DOHH2 (cell line): Measurements from ENCODE around the gene SON.

ENCODE experiments used
- H3F3A ChIP-seq: fragments of 200-600 bp; sonication (generic), shearing (Covaris generic); 2 replicates; pipeline ENCODE4 v1.6.0; 2016; ENCODE audit warnings: antibody characterized with exemption, mild to moderate bottlenecking; ENCODE audit not compliant: control insufficient read depth, insufficient read depth
- H3K27ac ChIP-seq: fragments of 200-600 bp; sonication (generic); 2 replicates; pipeline ENCODE4 v1.5.1; 2014; ENCODE audit warnings: low read depth, mild to moderate bottlenecking, low read length, moderate library complexity
- H3K27me3 ChIP-seq: fragments of 200-600 bp; sonication (generic); 2 replicates; pipeline ENCODE4 v1.6.1; 2014; ENCODE audit warnings: mild to moderate bottlenecking, low read length, mixed read lengths; ENCODE audit not compliant: control insufficient read depth
- H3K36me3 ChIP-seq: fragments of 200-600 bp; sonication (generic); 2 replicates; pipeline ENCODE4 v1.6.1; 2014; ENCODE audit warnings: mild to moderate bottlenecking, low read length, moderate library complexity, mixed read lengths; ENCODE audit not compliant: control insufficient read depth
- H3K4me1 ChIP-seq: fragments of 200-600 bp; sonication (generic); 2 replicates; pipeline ENCODE4 v1.6.1; 2014; ENCODE audit warnings: mild to moderate bottlenecking, low read length, mixed read lengths; ENCODE audit not compliant: control insufficient read depth
- H3K4me2 ChIP-seq: fragments of 200-600 bp; sonication (generic); 2 replicates; pipeline ENCODE4 v1.6.0; 2014; ENCODE audit warnings: mild to moderate bottlenecking, low read length, moderate library complexity
- H3K4me3 ChIP-seq: fragments of 200-600 bp; sonication (generic); 2 replicates; pipeline ENCODE4 v1.5.1; 2014; ENCODE audit warnings: mild to moderate bottlenecking, low read length, mixed read lengths
- H3K79me2 ChIP-seq: fragments of 200-600 bp; sonication (generic); 2 replicates; pipeline ENCODE4 v1.6.1; 2014; ENCODE audit warnings: mild to moderate bottlenecking, low read length, mixed read lengths; ENCODE audit not compliant: control insufficient read depth
- H3K9me2 ChIP-seq: fragments of 200-600 bp; sonication (generic); replicated peaks from 2 replicates; pipeline ENCODE4 v1.6.1; 2014; ENCODE audit warnings: mild to moderate bottlenecking, low read length, mixed read lengths; ENCODE audit not compliant: control insufficient read depth
- H3K9me3 ChIP-seq: fragments of 200-600 bp; sonication (generic); 2 replicates; pipeline ENCODE4 v1.6.1; 2014; ENCODE audit warnings: antibody characterized with exemption, low read length, mixed read lengths; ENCODE audit not compliant: control insufficient read depth, insufficient read depth
- H4K20me1 ChIP-seq: fragments of 200-600 bp; sonication (generic); 2 replicates; pipeline ENCODE4 v1.6.0; 2014; ENCODE audit warnings: low read depth, mild to moderate bottlenecking, antibody characterized with exemption, low read length, moderate library complexity; ENCODE audit not compliant: control insufficient read depth, insufficient read depth
- EZH2phosphoT487 ChIP-seq: fragments of 200-600 bp; sonication (generic); IDR thresholded peaks from 2 replicates; pipeline ENCODE4 v1.6.1; 2017; ENCODE audit warnings: borderline replicate concordance, mild to moderate bottlenecking, antibody characterized with exemption, low read length, moderate library complexity, mixed read lengths
- TF ChIP-seq, protein P1 (sequence below): fragments of 200-600 bp; sonication (generic); IDR thresholded peaks from one replicate; pipeline ENCODE4 v1.5.1; 2014; ENCODE audit warnings: antibody characterized with exemption, mild to moderate bottlenecking, low read depth, low read length; ENCODE audit not compliant: poor library complexity, severe bottlenecking

Gene SON, protein sequence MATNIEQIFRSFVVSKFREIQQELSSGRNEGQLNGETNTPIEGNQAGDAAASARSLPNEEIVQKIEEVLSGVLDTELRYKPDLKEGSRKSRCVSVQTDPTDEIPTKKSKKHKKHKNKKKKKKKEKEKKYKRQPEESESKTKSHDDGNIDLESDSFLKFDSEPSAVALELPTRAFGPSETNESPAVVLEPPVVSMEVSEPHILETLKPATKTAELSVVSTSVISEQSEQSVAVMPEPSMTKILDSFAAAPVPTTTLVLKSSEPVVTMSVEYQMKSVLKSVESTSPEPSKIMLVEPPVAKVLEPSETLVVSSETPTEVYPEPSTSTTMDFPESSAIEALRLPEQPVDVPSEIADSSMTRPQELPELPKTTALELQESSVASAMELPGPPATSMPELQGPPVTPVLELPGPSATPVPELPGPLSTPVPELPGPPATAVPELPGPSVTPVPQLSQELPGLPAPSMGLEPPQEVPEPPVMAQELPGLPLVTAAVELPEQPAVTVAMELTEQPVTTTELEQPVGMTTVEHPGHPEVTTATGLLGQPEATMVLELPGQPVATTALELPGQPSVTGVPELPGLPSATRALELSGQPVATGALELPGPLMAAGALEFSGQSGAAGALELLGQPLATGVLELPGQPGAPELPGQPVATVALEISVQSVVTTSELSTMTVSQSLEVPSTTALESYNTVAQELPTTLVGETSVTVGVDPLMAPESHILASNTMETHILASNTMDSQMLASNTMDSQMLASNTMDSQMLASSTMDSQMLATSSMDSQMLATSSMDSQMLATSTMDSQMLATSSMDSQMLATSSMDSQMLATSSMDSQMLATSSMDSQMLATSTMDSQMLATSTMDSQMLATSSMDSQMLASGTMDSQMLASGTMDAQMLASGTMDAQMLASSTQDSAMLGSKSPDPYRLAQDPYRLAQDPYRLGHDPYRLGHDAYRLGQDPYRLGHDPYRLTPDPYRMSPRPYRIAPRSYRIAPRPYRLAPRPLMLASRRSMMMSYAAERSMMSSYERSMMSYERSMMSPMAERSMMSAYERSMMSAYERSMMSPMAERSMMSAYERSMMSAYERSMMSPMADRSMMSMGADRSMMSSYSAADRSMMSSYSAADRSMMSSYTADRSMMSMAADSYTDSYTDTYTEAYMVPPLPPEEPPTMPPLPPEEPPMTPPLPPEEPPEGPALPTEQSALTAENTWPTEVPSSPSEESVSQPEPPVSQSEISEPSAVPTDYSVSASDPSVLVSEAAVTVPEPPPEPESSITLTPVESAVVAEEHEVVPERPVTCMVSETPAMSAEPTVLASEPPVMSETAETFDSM (N-terminal part only)

DNA sequence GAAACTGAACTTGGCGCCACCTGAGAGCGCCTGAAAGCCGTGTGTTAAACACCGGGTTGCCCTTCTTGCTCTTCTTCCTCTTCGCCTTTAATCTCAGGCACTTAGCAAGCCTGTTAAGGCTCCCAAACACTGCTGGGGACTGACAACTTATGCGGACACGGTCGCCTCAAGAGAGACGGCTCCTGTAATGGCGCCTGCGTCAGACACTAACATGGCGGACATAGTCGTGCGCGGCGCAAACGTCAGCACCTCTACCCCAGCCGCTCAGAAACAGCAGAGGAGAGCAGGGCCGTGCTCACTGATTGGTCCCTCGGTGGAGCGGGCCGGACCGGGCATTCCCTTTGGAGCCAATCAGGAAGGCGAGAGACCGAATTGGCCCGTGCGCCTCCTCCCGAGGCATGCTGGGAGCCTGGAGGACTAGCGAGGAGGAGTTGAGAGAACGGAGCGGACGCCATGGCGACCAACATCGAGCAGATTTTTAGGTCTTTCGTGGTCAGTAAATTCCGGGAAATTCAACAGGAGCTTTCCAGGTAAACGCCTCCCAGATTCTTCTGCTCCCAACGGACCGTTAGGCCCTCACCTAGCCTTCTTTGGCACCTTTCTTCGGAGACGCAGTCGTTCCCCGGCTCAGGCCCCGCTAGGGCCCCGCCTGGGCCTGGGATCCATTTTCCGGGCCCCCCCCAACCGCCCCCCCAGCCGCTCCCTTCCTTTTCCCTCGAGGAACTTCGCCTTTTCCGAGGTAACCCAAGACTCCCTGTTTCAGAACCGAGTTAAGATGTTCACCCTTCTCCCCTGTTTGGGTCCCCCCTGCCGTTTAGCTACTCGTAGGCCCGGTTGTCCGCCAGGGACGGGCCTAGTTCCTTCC lies at the start of gene SON:
Gene SON, plus strand, starts transcription at position 399 of the 865 bp plus-strand sequence. Its CDS starts 55 bp downstream, at position 454.
- peaks cover 88% of the 10 kb centered on the region for H3K36me3 ChIP-seq
- peak within 1 kb of the TSS; percentile 96 for H3K4me3 ChIP-seq
- H3F3A ChIP-seq: peaks cover 14% of the 10 kb centered on the region; the same call in 1 of the 2 replicates
- no peaks in the 10 kb centered on the region for H3K27me3 ChIP-seq
- peaks cover 98% of the 10 kb centered on the region for H3K79me2 ChIP-seq
- no peaks in the 10 kb centered on the region for H3K9me2 ChIP-seq
- peaks cover 23% of the 10 kb centered on the region for H4K20me1 ChIP-seq
- peaks cover 28% of the 10 kb centered on the region for H3K4me1 ChIP-seq
- H3K9me3 ChIP-seq: no peaks in the 10 kb centered on the region
- peak within 1 kb of the TSS; percentile 97 for H3K27ac ChIP-seq
- TF ChIP-seq, protein P1, sequence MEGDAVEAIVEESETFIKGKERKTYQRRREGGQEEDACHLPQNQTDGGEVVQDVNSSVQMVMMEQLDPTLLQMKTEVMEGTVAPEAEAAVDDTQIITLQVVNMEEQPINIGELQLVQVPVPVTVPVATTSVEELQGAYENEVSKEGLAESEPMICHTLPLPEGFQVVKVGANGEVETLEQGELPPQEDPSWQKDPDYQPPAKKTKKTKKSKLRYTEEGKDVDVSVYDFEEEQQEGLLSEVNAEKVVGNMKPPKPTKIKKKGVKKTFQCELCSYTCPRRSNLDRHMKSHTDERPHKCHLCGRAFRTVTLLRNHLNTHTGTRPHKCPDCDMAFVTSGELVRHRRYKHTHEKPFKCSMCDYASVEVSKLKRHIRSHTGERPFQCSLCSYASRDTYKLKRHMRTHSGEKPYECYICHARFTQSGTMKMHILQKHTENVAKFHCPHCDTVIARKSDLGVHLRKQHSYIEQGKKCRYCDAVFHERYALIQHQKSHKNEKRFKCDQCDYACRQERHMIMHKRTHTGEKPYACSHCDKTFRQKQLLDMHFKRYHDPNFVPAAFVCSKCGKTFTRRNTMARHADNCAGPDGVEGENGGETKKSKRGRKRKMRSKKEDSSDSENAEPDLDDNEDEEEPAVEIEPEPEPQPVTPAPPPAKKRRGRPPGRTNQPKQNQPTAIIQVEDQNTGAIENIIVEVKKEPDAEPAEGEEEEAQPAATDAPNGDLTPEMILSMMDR: no peak
- H3K4me2 ChIP-seq: peak within 1 kb of the TSS; percentile 96

DNA sequence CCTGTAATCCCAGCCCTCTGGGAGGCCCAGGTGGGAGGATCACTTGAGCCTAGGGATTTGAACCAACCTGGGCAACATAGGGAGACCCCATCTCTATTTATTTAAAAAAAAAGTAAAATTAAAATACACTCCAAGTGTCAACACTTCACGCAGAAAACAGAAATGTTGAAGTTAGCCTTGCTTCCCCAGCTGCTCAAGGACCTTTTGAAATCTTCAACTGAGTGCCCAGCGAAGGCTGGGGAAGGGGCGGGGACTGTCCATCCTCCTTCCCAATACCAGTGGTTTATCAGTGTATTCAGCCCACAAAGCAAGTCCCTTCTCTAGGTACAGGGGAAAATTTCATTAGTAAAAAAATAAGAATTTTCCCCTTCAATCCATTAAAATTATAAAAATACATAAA lies 49.1 kb upstream of the SON start:
- H3K36me3 ChIP-seq: no peaks in the 10 kb centered on the region
- peaks cover 11% of the 10 kb centered on the region for H3K4me1 ChIP-seq
- no peak overlapping the region for H3K27ac ChIP-seq
- no peak for TF ChIP-seq EZH2phosphoT487
- TF ChIP-seq, protein P1: no peak
- no peaks in the 10 kb centered on the region for H4K20me1 ChIP-seq
- H3K4me2 ChIP-seq: no peak overlapping the region
- 0 out of 2 replicates have a peak, but pooled peaks cover 5% of the 10 kb centered on the region for H3K27me3 ChIP-seq
- no peaks in the 10 kb centered on the region for H3K9me3 ChIP-seq
- no peaks in the 10 kb centered on the region for H3K9me2 ChIP-seq
- no peak overlapping the region for H3K4me3 ChIP-seq
- no peaks in the 10 kb centered on the region for H3K79me2 ChIP-seq
- H3F3A ChIP-seq: no peaks in the 10 kb centered on the region

GRCh38 chr21:33495743-33496142 lies 47.1 kb upstream of the SON start:
- TF ChIP-seq, protein P1: no peak
- no peak for TF ChIP-seq EZH2phosphoT487
- Histone ChIP-seq H3K27me3 (no peaks in the 10 kb centered on the region), H3K4me3 (no peak overlapping the region), H3K4me1 (peaks cover 10% of the 10 kb centered on the region), H3F3A (0 out of 2 replicates have a peak, but pooled peaks cover 4% of the 10 kb centered on the region), H4K20me1 (no peaks in the 10 kb centered on the region), H3K9me3 (no peaks in the 10 kb centered on the region), H3K79me2 (no peaks in the 10 kb centered on the region), H3K9me2 (no peaks in the 10 kb centered on the region), H3K27ac (no peak overlapping the region), H3K4me2 (no peak overlapping the region), H3K36me3 (no peaks in the 10 kb centered on the region)
